ENCODE data around the gene IL17RE. TPM values are rescaled to one million over a fixed set of nuclear protein-coding genes. Genes with fewer than 3 reads are reported as not detected.
A peak's percentile ranks its signal among the peaks of the same experiment; 100 is the strongest.

IL17RE gene
- total RNA-seq, 1 donor = 0.72 TPM

DNA sequence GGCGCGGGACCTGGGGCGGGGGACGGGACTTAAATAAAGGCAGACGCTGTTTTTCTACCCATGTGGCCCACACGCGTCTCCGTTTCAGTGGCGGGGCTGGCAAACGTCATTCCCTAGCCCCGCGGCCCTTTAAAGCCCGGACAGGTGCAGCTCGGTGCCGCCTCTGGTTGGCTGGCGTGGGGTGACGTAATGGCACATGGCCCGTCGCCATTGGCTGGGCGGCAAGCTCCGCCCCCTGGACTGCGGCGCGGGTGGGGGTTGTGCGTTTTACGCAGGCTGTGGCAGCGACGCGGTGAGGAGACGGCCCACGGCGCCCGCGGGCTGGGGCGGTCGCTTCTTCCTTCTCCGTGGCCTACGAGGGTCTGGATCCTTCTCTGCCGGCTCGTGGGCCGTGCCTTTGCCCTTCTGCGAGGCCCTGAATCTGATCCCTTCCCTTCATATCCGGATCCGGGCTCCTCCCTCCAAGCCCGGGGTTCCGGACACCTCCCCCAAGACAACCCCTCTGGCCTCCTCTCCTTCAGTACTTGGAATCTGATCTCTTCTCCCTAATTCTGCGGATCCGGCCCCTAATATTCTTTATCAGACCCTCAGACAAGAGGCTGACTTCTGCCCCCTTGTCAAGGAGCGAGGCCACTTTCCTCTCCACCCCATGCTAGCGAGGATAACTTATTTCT lies 31.1 kb downstream of the IL17RE start, which contains the start of gene CRELD1:
CRELD1 (plus strand) TSS at position 274 of the 674 bp plus-strand sequence. CDS start 605 bp downstream, outside the sequence.
- H4K20me1 ChIP-seq (ENCODE audit: insufficient read depth, low read length) = no peaks in the 10 kb centered on the region
- peak within 1 kb of the TSS; percentile 87 for H3K27ac ChIP-seq (ENCODE audit: low read depth, low read length)
- H3K4me2 ChIP-seq (ENCODE audit: insufficient read depth, low read length) = peak within 1 kb of the TSS; percentile 88
- peaks cover 17% of the 10 kb centered on the region for H3K36me3 ChIP-seq (ENCODE audit: insufficient read depth, low read length)
- no peak for TF ChIP-seq CTCF (IDR thresholded peaks at IDR 0.05; ENCODE audit: extremely low read depth, low read depth, low read length)
- H3K79me2 ChIP-seq (ENCODE audit: insufficient read depth, low read length) = peaks cover 4% of the 10 kb centered on the region
- DNase-seq (ENCODE audit: insufficient read length, low spot score, missing footprints) = peak; percentile 98
- no peaks in the 10 kb centered on the region for H3K9me3 ChIP-seq (ENCODE audit: low read depth, low read length)
- H3K27me3 ChIP-seq (ENCODE audit: insufficient read depth, low read length) = no peaks in the 10 kb centered on the region
- H3K4me3 ChIP-seq (ENCODE audit: insufficient read depth, low read length) = peak within 1 kb of the TSS; percentile 91
- H2AFZ ChIP-seq (ENCODE audit: low read length) = peak within 1 kb of the TSS; percentile 94
- H3K4me1 ChIP-seq (ENCODE audit: insufficient read depth, low read length) = peaks cover 14% of the 10 kb centered on the region

GRCh38 chr3:9934235-9934621 lies 31.6 kb downstream of the IL17RE start:
- Histone ChIP-seq H3K27ac (ENCODE audit: low read depth, low read length) (peak overlapping the region; percentile 87), H2AFZ (ENCODE audit: low read length) (peak overlapping the region; percentile 94), H3K4me3 (ENCODE audit: insufficient read depth, low read length) (peak overlapping the region; percentile 91), H3K79me2 (ENCODE audit: insufficient read depth, low read length) (peaks cover 4% of the 10 kb centered on the region), H3K4me1 (ENCODE audit: insufficient read depth, low read length) (peaks cover 14% of the 10 kb centered on the region), H4K20me1 (ENCODE audit: insufficient read depth, low read length) (no peaks in the 10 kb centered on the region), H3K27me3 (ENCODE audit: insufficient read depth, low read length) (no peaks in the 10 kb centered on the region), H3K4me2 (ENCODE audit: insufficient read depth, low read length) (peak overlapping the region; percentile 88), H3K36me3 (ENCODE audit: insufficient read depth, low read length) (peaks cover 16% of the 10 kb centered on the region), H3K9me3 (ENCODE audit: low read depth, low read length) (no peaks in the 10 kb centered on the region)
- TF ChIP-seq CTCF (IDR thresholded peaks at IDR 0.05; ENCODE audit: extremely low read depth, low read depth, low read length) = peak; percentile 35
- DNase-seq (ENCODE audit: insufficient read length, low spot score, missing footprints) = no peak

- Histone ChIP-seq H2AFZ (ENCODE audit: low read length) (no peak overlapping the region), H3K27me3 (ENCODE audit: insufficient read depth, low read length) (no peaks in the 10 kb centered on the region), H3K4me1 (ENCODE audit: insufficient read depth, low read length) (peaks cover 14% of the 10 kb centered on the region), H3K36me3 (ENCODE audit: insufficient read depth, low read length) (peaks cover 14% of the 10 kb centered on the region), H3K79me2 (ENCODE audit: insufficient read depth, low read length) (peaks cover 4% of the 10 kb centered on the region), H3K9me3 (ENCODE audit: low read depth, low read length) (no peaks in the 10 kb centered on the region), H4K20me1 (ENCODE audit: insufficient read depth, low read length) (no peaks in the 10 kb centered on the region), H3K4me2 (ENCODE audit: insufficient read depth, low read length) (peak overlapping the region; percentile 88), H3K4me3 (ENCODE audit: insufficient read depth, low read length) (no peak overlapping the region), H3K27ac (ENCODE audit: low read depth, low read length) (no peak overlapping the region)
- no peak for DNase-seq (ENCODE audit: insufficient read length, low spot score, missing footprints)
- no peak for TF ChIP-seq CTCF (IDR thresholded peaks at IDR 0.05; ENCODE audit: extremely low read depth, low read depth, low read length)
Measured at GRCh38 chr3:9934993-9935392, 32.3 kb downstream of the IL17RE start.

GRCh38 chr3:9935966-9936510 lies 33.4 kb downstream of the IL17RE start:
- no peaks in the 10 kb centered on the region for H3K27me3 ChIP-seq (ENCODE audit: insufficient read depth, low read length)
- no peaks in the 10 kb centered on the region for H4K20me1 ChIP-seq (ENCODE audit: insufficient read depth, low read length)
- DNase-seq (ENCODE audit: insufficient read length, low spot score, missing footprints) = no peak
- no peak overlapping the region for H2AFZ ChIP-seq (ENCODE audit: low read length)
- H3K4me3 ChIP-seq (ENCODE audit: insufficient read depth, low read length) = no peak overlapping the region
- no peaks in the 10 kb centered on the region for H3K9me3 ChIP-seq (ENCODE audit: low read depth, low read length)
- peaks cover 9% of the 10 kb centered on the region for H3K36me3 ChIP-seq (ENCODE audit: insufficient read depth, low read length)
- H3K4me1 ChIP-seq (ENCODE audit: insufficient read depth, low read length) = peaks cover 14% of the 10 kb centered on the region
- TF ChIP-seq CTCF (IDR thresholded peaks at IDR 0.05; ENCODE audit: extremely low read depth, low read depth, low read length) = no peak
- no peak overlapping the region for H3K27ac ChIP-seq (ENCODE audit: low read depth, low read length)
- H3K4me2 ChIP-seq (ENCODE audit: insufficient read depth, low read length) = no peak overlapping the region
- H3K79me2 ChIP-seq (ENCODE audit: insufficient read depth, low read length) = peaks cover 4% of the 10 kb centered on the region
